GM06990 (cell line): Measurements from ENCODE around the gene ATG4B.

Source experiments
- DNase-seq: peaks from one replicate; pipeline ENCODE4 v3.0.0-alpha.2; 2011; ENCODE audit not compliant: insufficient read length; ENCODE audit errors: extremely low read depth
- H3K27me3 ChIP-seq: replicated peaks from 2 replicates; pipeline ENCODE4 v1.6.0; 2011; ENCODE audit warnings: low read length; ENCODE audit not compliant: control insufficient read depth, insufficient read depth
- H3K36me3 ChIP-seq: 2 replicates; pipeline ENCODE4 v1.5.1; 2011; ENCODE audit warnings: low read length; ENCODE audit not compliant: control insufficient read depth, insufficient read depth
- H3K4me3 ChIP-seq: replicated peaks from 2 replicates; pipeline ENCODE4 v1.5.1; 2011; ENCODE audit warnings: low read depth, mild to moderate bottlenecking, control low read depth, low read length
- CTCF ChIP-seq: IDR thresholded peaks from 2 replicates; pipeline ENCODE4 v1.5.1; 2011; ENCODE audit warnings: low read length, control low read depth, mild to moderate bottlenecking, inconsistent platforms; ENCODE audit not compliant: insufficient read depth, poor library complexity, severe bottlenecking

Gene ATG4B

GRCh38 chr2:241678784-241679540 lies 41.5 kb downstream of the ATG4B start:
- Histone ChIP-seq H3K4me3 (no peak overlapping the region), H3K36me3 (peaks cover 33% of the 10 kb centered on the region), H3K27me3 (no peaks in the 10 kb centered on the region)
- no peak for TF ChIP-seq CTCF
- no peak for DNase-seq

DNA sequence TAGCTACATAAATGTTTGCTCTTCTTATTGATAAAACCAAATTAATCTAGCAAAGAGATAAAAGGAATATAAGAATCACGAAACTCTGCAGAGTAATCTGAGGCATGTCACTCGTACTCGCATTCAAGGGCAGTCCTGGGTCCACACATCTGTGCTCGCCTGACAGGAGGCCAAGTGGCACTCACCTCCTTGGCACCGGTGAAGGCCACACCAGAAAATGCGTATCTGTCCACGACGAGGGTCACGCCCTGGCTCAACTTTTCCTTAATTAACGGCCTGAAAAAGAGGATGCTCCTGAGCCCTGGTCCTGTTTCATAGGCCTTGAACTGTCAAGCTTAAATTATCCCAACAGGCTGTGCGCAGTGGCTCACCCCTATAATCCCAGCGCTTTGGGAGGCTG lies 42.6 kb downstream of the ATG4B start:
- TF ChIP-seq CTCF = no peak
- Histone ChIP-seq H3K4me3 (no peak overlapping the region), H3K36me3 (peaks cover 31% of the 10 kb centered on the region), H3K27me3 (no peaks in the 10 kb centered on the region)
- DNase-seq = no peak

DNA sequence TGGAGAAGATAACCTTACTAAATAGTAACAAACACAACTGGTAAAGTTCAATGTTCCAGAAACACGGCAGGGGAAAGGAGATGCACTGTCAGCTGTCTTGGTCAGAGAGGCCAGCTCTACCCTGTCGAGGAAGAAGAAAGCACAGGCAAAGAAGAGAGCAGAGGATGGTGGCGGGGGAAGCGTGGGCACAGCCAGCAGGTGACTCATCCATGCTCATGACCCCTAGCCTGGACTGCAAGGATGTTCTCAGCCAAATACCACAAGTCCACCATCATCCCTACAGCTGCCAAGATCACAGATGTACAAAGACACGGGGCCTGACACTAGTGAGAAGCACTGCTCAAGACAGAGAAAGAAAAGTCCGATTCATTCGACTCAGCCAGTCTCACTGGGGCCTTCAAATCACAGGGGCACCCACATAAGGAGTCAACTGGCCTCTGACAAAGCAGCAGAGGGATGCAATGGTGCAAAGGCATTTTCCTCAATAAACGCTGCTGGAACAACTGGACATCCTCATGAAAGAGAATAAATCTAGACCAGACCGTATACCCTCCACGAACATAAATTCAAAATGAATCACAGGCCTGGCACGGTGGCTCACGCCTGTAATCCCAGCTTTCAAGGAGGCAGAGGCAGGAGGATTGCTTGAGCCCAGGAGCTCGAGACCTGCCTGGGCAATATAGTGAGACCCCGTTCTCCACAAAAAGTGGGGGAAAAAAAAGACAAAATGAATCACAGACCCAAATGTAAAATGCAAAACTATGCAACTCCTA lies 43.5 kb downstream of the ATG4B start:
- DNase-seq = no peak
- H3K36me3 ChIP-seq = peaks cover 28% of the 10 kb centered on the region

DNA sequence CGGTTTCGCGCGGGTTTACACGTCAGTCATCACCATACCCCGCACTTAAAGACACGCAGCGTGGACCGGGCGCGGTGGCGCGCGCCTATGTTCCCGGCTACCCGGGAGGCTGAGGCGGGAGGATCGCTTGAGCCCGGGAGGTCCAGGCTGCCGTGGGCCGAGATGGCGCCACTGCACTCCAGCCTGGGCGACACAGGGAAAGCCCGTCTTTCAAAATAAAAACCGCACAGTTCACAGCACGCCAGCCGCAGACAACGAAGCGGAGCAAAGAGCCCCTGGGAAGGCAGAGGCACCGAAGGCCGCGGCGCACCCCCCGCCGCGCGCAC lies 48.8 kb downstream of the ATG4B start:
- Histone ChIP-seq H3K27me3 (no peaks in the 10 kb centered on the region), H3K4me3 (peak overlapping the region; percentile 82), H3K36me3 (peaks cover 12% of the 10 kb centered on the region)
- TF ChIP-seq CTCF = no peak
- DNase-seq = no peak

More for the DNA sequence above, 43.5 kb downstream of the ATG4B start:
- no peak overlapping the region for H3K4me3 ChIP-seq
- no peaks in the 10 kb centered on the region for H3K27me3 ChIP-seq
- no peak for TF ChIP-seq CTCF

- TF ChIP-seq CTCF = no peak
- Histone ChIP-seq H3K36me3 (peaks cover 12% of the 10 kb centered on the region), H3K27me3 (no peaks in the 10 kb centered on the region), H3K4me3 (peak within 1 kb of the TSS; percentile 96)
- peak; percentile 98 for DNase-seq
Observed at GRCh38 chr2:241686650-241687425, 49.3 kb downstream of the ATG4B start, which contains the start of gene DTYMK. DTYMK (minus strand) TSS chr2:241686815; CDS start chr2:241686783, 32 bp downstream.
